IMR-90 (cell line): ENCODE measurements around the gene ASPN. TPM values are rescaled to one million over a fixed set of nuclear protein-coding genes. Genes with fewer than 3 reads are reported as not detected.

Experiments used
- ATAC-seq: fragments of 200-7000 bp; cut with Tn5 transposase; 2 replicates; pipeline ENCODE4 v1.9.1; 2020; ENCODE audit warnings: low read depth, mild to moderate bottlenecking, moderate library complexity
- BruUV-seq: library from RNA; stranded (reverse); fragments of 400-500 nt; replicated peaks from 2 replicates; lab custom pipeline; 2021; lab: Mats Ljungman, UMichigan
- CTCF ChIA-PET: fragments of 300-600 bp; formaldehyde crosslinking; extraction: SDS; loops from one replicate; lab custom pipeline; 2021; ENCODE audit warnings: antibody characterized with exemption; lab: Yijun Ruan, JAX
- POLR2A ChIA-PET: fragments of 300-600 bp; sonication (Branson Sonifier 250); formaldehyde crosslinking; loops from one replicate; lab custom pipeline; 2022; ENCODE audit warnings: antibody characterized with exemption; ENCODE audit not compliant: unreplicated experiment; lab: Charles Lee
- DNase-seq: peaks from one replicate; pipeline ENCODE4 v3.0.0; 2013
- H2AFZ ChIP-seq: replicated peaks from 2 replicates; pipeline ENCODE3; 2013; ENCODE audit warnings: low read length, mild to moderate bottlenecking; ENCODE audit not compliant: poor library complexity
- H2AK5ac ChIP-seq: 2 replicates; pipeline ENCODE4 v1.6.1; 2013; ENCODE audit warnings: low read depth, low read length, inconsistent platforms
- H2AK9ac ChIP-seq: replicated peaks from 2 replicates; pipeline ENCODE3; 2013; ENCODE audit warnings: mild to moderate bottlenecking, low read depth, low read length, moderate library complexity; ENCODE audit not compliant: poor library complexity
- H2BK120ac ChIP-seq: 2 replicates; pipeline ENCODE4 v1.6.1; 2013; ENCODE audit warnings: low read depth, low read length, inconsistent platforms
- H2BK15ac ChIP-seq: 3 replicates; pipeline ENCODE4 v1.6.1; 2013; ENCODE audit warnings: low read depth, low read length, inconsistent platforms
- H2BK20ac ChIP-seq: 2 replicates; pipeline ENCODE4 v1.6.1; 2013; ENCODE audit warnings: low read depth, mild to moderate bottlenecking, inconsistent platforms, low read length, moderate library complexity
- H2BK5ac ChIP-seq: 2 replicates; pipeline ENCODE4 v1.6.1; 2013; ENCODE audit warnings: mild to moderate bottlenecking, low read depth, low read length, inconsistent platforms; ENCODE audit not compliant: poor library complexity, severe bottlenecking
- H3K14ac ChIP-seq: replicated peaks from 2 replicates; pipeline ENCODE4 v1.6.1; 2013; ENCODE audit warnings: low read depth, low read length, inconsistent platforms
- H3K18ac ChIP-seq: 2 replicates; pipeline ENCODE4 v1.6.1; 2013; ENCODE audit warnings: low read depth, low read length, control low read depth
- H3K23ac ChIP-seq: 2 replicates; pipeline ENCODE4 v1.6.1; 2013; ENCODE audit warnings: low read depth, low read length, inconsistent platforms
- H3K27ac ChIP-seq: 2 replicates; pipeline ENCODE4 v1.5.1; 2013; ENCODE audit warnings: mild to moderate bottlenecking, control low read depth, low read length; ENCODE audit not compliant: insufficient read depth
- H3K27me3 ChIP-seq: 2 replicates; pipeline ENCODE4 v1.6.1; 2013; ENCODE audit warnings: low read length; ENCODE audit not compliant: control insufficient read depth, insufficient read depth
- H3K36me3 ChIP-seq: 2 replicates; pipeline ENCODE4 v1.6.1; 2013; ENCODE audit warnings: low read length, mixed read lengths; ENCODE audit not compliant: control insufficient read depth, insufficient read depth
- H3K4ac ChIP-seq: 2 replicates; pipeline ENCODE4 v1.6.1; 2013; ENCODE audit warnings: low read depth, low read length, inconsistent platforms
- H3K4me1 ChIP-seq: 2 replicates; pipeline ENCODE4 v1.6.1; 2013; ENCODE audit warnings: low read length, mixed read lengths; ENCODE audit not compliant: control insufficient read depth, insufficient read depth
- H3K4me2 ChIP-seq: 2 replicates; pipeline ENCODE4 v1.6.1; 2013; ENCODE audit warnings: low read depth, mild to moderate bottlenecking, control low read depth, low read length, moderate library complexity
- H3K4me3 ChIP-seq: 2 replicates; pipeline ENCODE4 v1.5.1; 2013; ENCODE audit warnings: low read depth, mild to moderate bottlenecking, control low read depth, low read length, moderate library complexity; ENCODE audit not compliant: insufficient read depth
- H3K56ac ChIP-seq: 2 replicates; pipeline ENCODE4 v1.6.1; 2013; ENCODE audit warnings: low read length, inconsistent platforms; ENCODE audit not compliant: insufficient read depth; ENCODE audit errors: extremely low read depth
- H3K79me1 ChIP-seq, 2 experiments: 2 replicates each; pipeline ENCODE4 v1.6.1; 2013; ENCODE audit warnings: low read length in 2 of 2, inconsistent platforms in 1 of 2, low read depth in 1 of 2
- H3K9ac ChIP-seq: 2 replicates; pipeline ENCODE4 v1.6.1; 2013; ENCODE audit warnings: low read depth, low read length, control low read depth
- H3K9me1 ChIP-seq: 2 replicates; pipeline ENCODE4 v1.6.1; 2013; ENCODE audit warnings: low read length, inconsistent platforms; ENCODE audit not compliant: insufficient read depth
- H3K9me3 ChIP-seq: 2 replicates; pipeline ENCODE4 v1.6.1; 2013; ENCODE audit warnings: low read length; ENCODE audit not compliant: control insufficient read depth, insufficient read depth
- H4K20me1 ChIP-seq: 2 replicates; pipeline ENCODE4 v1.6.1; 2013; ENCODE audit warnings: low read length, inconsistent platforms; ENCODE audit not compliant: insufficient read depth
- H4K5ac ChIP-seq: 2 replicates; pipeline ENCODE4 v1.6.1; 2013; ENCODE audit warnings: mild to moderate bottlenecking, low read depth, low read length, control low read depth
- H4K8ac ChIP-seq, 2 experiments: 2 replicates each; pipeline ENCODE4 v1.6.1; 2013; ENCODE audit warnings: low read depth in 2 of 2, low read length in 2 of 2, control low read depth in 1 of 2, inconsistent platforms in 1 of 2
- H4K91ac ChIP-seq: 2 replicates; pipeline ENCODE4 v1.6.1; 2013; ENCODE audit warnings: low read depth, low read length, inconsistent platforms; ENCODE audit not compliant: insufficient read depth
- BHLHE40 ChIP-seq: fragments of 150-350 bp; IDR thresholded peaks from 2 replicates; pipeline ENCODE4 v1.6.1; 2016; ENCODE audit warnings: mild to moderate bottlenecking, low read depth, low read length
- CEBPB ChIP-seq: IDR thresholded peaks from 2 replicates; pipeline ENCODE4 v1.6.1; 2012; ENCODE audit warnings: low read depth, low read length, improper control_type of control experiment
- CHD1 ChIP-seq: IDR thresholded peaks from 2 replicates; pipeline ENCODE4 v1.6.1; 2012; ENCODE audit warnings: low read depth, low read length, improper control_type of control experiment
- CTCF ChIP-seq: conservative IDR thresholded peaks from 2 replicates; pipeline ENCODE4 v1.5.1; 2012; ENCODE audit warnings: mild to moderate bottlenecking, low read depth, low read length, improper control_type of control experiment
- ELK1 ChIP-seq: fragments of 150-350 bp; IDR thresholded peaks from 2 replicates; pipeline ENCODE4 v1.6.1; 2016; ENCODE audit warnings: low read depth, mild to moderate bottlenecking, low read length, moderate library complexity, borderline replicate concordance
- FOS ChIP-seq: fragments of 150-350 bp; IDR thresholded peaks from 2 replicates; pipeline ENCODE4 v1.6.1; 2016; ENCODE audit warnings: low read depth, low read length
- MAFK ChIP-seq: IDR thresholded peaks from 2 replicates; pipeline ENCODE4 v1.6.1; 2012; ENCODE audit warnings: low read depth, low read length, improper control_type of control experiment
- MAZ ChIP-seq: IDR thresholded peaks from 2 replicates; pipeline ENCODE4 v1.6.1; 2012; ENCODE audit warnings: low read depth, mild to moderate bottlenecking, low read length, improper control_type of control experiment, moderate library complexity, borderline replicate concordance
- MXI1 ChIP-seq: IDR thresholded peaks from 2 replicates; pipeline ENCODE4 v1.6.1; 2012; ENCODE audit warnings: low read depth, mild to moderate bottlenecking, low read length, moderate library complexity, borderline replicate concordance
- NFE2L2 ChIP-seq: fragments of 150-350 bp; IDR thresholded peaks from 2 replicates; pipeline ENCODE4 v1.6.1; 2016; ENCODE audit warnings: low read depth, mild to moderate bottlenecking, low read length
- POLR2A ChIP-seq: IDR thresholded peaks from 2 replicates; pipeline ENCODE4 v1.6.1; 2012; ENCODE audit warnings: mild to moderate bottlenecking, low read depth, low read length
- RAD21 ChIP-seq: IDR thresholded peaks from 2 replicates; pipeline ENCODE4 v1.6.1; 2012; ENCODE audit warnings: low read length, improper control_type of control experiment
- RCOR1 ChIP-seq: IDR thresholded peaks from 2 replicates; pipeline ENCODE4 v1.6.1; 2012; ENCODE audit warnings: mild to moderate bottlenecking, low read length, improper control_type of control experiment; ENCODE audit not compliant: insufficient replicate concordance
- RFX5 ChIP-seq: IDR thresholded peaks from 2 replicates; pipeline ENCODE4 v1.8.0; 2012; ENCODE audit warnings: low read depth, mild to moderate bottlenecking, low read length, moderate library complexity
- SMC3 ChIP-seq: fragments of 150-350 bp; IDR thresholded peaks from 2 replicates; pipeline ENCODE4 v1.6.1; 2016; ENCODE audit warnings: low read depth, mild to moderate bottlenecking, antibody characterized with exemption, low read length, moderate library complexity
- USF2 ChIP-seq: fragments of 150-350 bp; IDR thresholded peaks from 2 replicates; pipeline ENCODE4 v1.6.1; 2017; ENCODE audit warnings: mild to moderate bottlenecking, antibody characterized with exemption, low read length, low read depth
- dilution Hi-C: fragments of 300-500 bp; cut with HindIII; formaldehyde crosslinking; loops from one replicate; pipeline ENCODE4 v1.14.3; 2018; ENCODE audit warnings: low sequenced_read_pairs; ENCODE audit not compliant: unreplicated experiment
- in situ Hi-C: fragments of 300-500 bp; cut with MboI; formaldehyde crosslinking; loops from 3 replicates; pipeline ENCODE4 v1.14.3; 2019; ENCODE audit warnings: low sequenced_read_pairs, inconsistent platforms, mixed read lengths
- intact Hi-C: fragments of 100-400 bp; cut with micrococcal nuclease; formaldehyde crosslinking; loops from 2 replicates; pipeline ENCODE4 v1.10.0; 2022
- polyA plus RNA-seq, 3 experiments: library from polyadenylated mRNA; depleted of rRNA; stranded (reverse); fragments of >200 nt; gene quantifications; 2 replicates each; pipeline ENCODE4 v1.2.3, GENCODE V29; 2012; ENCODE audit warnings: low replicate concordance in 1 of 3
- total RNA-seq: library from RNA; depleted of rRNA; stranded (reverse); fragments of >200 nt; gene quantifications from 2 replicates; pipeline ENCODE4 v1.2.3, GENCODE V29; 2012

ASPN gene
- total and polyA plus RNA-seq, 2 of the 4 experiments (the other 2 are of a cell fraction), result under 0.01 to 0.09 TPM

- dilution Hi-C loops (no loop called here), in situ Hi-C loops (no loop called here), intact Hi-C loops (loop anchor here (10.0 kb wide), 1 partner anchor 1524 kb away; no protein-coding TSS in a partner anchor)
- Histone ChIP-seq H2BK120ac (no peak overlapping the region), H4K5ac (no peak overlapping the region), H3K18ac (no peak overlapping the region), H4K8ac (no peak overlapping the region), H3K4ac (no peak overlapping the region), H4K91ac (no peak overlapping the region), H2AK9ac (no peak overlapping the region), H2AFZ (no peak overlapping the region), H3K4me3 (no peak overlapping the region), H3K23ac (no peak overlapping the region), H3K9ac (no peak overlapping the region), H3K14ac (no peak overlapping the region), H2AK5ac (no peak overlapping the region), H3K4me2 (no peak overlapping the region), H3K4me1 (peaks cover 25% of the 10 kb centered on the region), H2BK5ac (no peak overlapping the region), H4K20me1 (no peaks in the 10 kb centered on the region), H3K9me1 (peaks cover 13% of the 10 kb centered on the region), H3K79me1 (peaks cover 0 to 8% of the 10 kb centered on the region in 2 experiments; a peak in 1 of 4 replicates), H3K36me3 (no peaks in the 10 kb centered on the region), H3K9me3 (no peaks in the 10 kb centered on the region), H2BK15ac (no peak overlapping the region), H3K27ac (no peak overlapping the region), H2BK20ac (no peak overlapping the region), H3K56ac (no peak overlapping the region), H3K27me3 (no peaks in the 10 kb centered on the region)
- TF ChIP-seq CHD1 (no peak), USF2 (no peak), RAD21 (no peak), MXI1 (no peak), NFE2L2 (no peak), CEBPB (no peak), MAFK (no peak), ELK1 (no peak), SMC3 (no peak), MAZ (no peak), RCOR1 (no peak), BHLHE40 (no peak), CTCF (no peak), FOS (no peak), POLR2A (no peak), RFX5 (no peak)
- ChIA-PET CTCF (no interaction called here), POLR2A (no interaction called here)
- no TSS peak for BruUV-seq
- DNase-seq (no peak), ATAC-seq (no peak)
These were observed 28.4 kb upstream of the ASPN start for GRCh38 chr9:92510747-92511146.
